ENCODE data around the gene HACD3.

- TF ChIP-seq, protein P1, sequence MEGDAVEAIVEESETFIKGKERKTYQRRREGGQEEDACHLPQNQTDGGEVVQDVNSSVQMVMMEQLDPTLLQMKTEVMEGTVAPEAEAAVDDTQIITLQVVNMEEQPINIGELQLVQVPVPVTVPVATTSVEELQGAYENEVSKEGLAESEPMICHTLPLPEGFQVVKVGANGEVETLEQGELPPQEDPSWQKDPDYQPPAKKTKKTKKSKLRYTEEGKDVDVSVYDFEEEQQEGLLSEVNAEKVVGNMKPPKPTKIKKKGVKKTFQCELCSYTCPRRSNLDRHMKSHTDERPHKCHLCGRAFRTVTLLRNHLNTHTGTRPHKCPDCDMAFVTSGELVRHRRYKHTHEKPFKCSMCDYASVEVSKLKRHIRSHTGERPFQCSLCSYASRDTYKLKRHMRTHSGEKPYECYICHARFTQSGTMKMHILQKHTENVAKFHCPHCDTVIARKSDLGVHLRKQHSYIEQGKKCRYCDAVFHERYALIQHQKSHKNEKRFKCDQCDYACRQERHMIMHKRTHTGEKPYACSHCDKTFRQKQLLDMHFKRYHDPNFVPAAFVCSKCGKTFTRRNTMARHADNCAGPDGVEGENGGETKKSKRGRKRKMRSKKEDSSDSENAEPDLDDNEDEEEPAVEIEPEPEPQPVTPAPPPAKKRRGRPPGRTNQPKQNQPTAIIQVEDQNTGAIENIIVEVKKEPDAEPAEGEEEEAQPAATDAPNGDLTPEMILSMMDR (IDR thresholded peaks at IDR 0.05) = no peak
- no peak for TF ChIP-seq POLR2A (IDR thresholded peaks at IDR 0.05)
Measured at GRCh38 chr15:65532738-65533051, 2.4 kb downstream of the HACD3 start.

Data from prostate gland (tissue), 2 donors.